RWPE2 (cell line): Measurements from ENCODE around the gene PLAAT3.
A peak's percentile ranks its signal among the peaks of the same experiment; 100 is the strongest.
"Not testable (repeated sequence)": the region's sequence is repeated elsewhere in the genome, so short reads cannot be mapped to it uniquely, and the experiment has no call there.

Experiments used
- ATAC-seq: fragments of 200-7000 bp; cut with Tn5 transposase; 3 replicates; pipeline ENCODE4 v1.9.1; 2021; ENCODE audit warnings: low read depth
- DNase-seq: peaks from one replicate; pipeline ENCODE4 v3.0.0-alpha.2; 2020; ENCODE audit warnings: low spot score
- H3K27ac ChIP-seq: fragments of 450-650 bp; 2 replicates; pipeline ENCODE4 v1.5.1; 2017; ENCODE audit warnings: mild to moderate bottlenecking; ENCODE audit not compliant: poor library complexity, severe bottlenecking
- H3K27me3 ChIP-seq: fragments of 250-450 bp; sonication (Bioruptor Pico); 2 replicates; pipeline ENCODE4 v1.5.1; 2021; ENCODE audit warnings: mild to moderate bottlenecking, moderate library complexity; ENCODE audit not compliant: insufficient read depth, poor library complexity, severe bottlenecking
- H3K36me3 ChIP-seq: fragments of 250-450 bp; sonication (Bioruptor Pico); 2 replicates; pipeline ENCODE4 v1.5.1; 2020; ENCODE audit warnings: low read depth, mild to moderate bottlenecking, moderate library complexity
- H3K4me1 ChIP-seq: fragments of 250-450 bp; sonication (Bioruptor Pico); 2 replicates; pipeline ENCODE4 v1.5.1; 2021; ENCODE audit warnings: mild to moderate bottlenecking, moderate library complexity; ENCODE audit not compliant: insufficient read depth, poor library complexity, severe bottlenecking
- H3K4me3 ChIP-seq: fragments of 250-450 bp; sonication (Bioruptor Pico); 2 replicates; pipeline ENCODE4 v1.5.1; 2021; ENCODE audit warnings: mild to moderate bottlenecking, moderate library complexity; ENCODE audit not compliant: severe bottlenecking
- H3K9me3 ChIP-seq: fragments of 250-450 bp; sonication (Bioruptor Pico); 2 replicates; pipeline ENCODE4 v1.5.1; 2021; ENCODE audit warnings: mild to moderate bottlenecking, moderate library complexity; ENCODE audit not compliant: severe bottlenecking
- TF ChIP-seq, protein P1 (sequence below): fragments of 450-650 bp; IDR thresholded peaks from one replicate; pipeline ENCODE4 v1.5.1; 2017; ENCODE audit warnings: mild to moderate bottlenecking, moderate library complexity; ENCODE audit not compliant: poor library complexity, severe bottlenecking

Gene PLAAT3

DNA sequence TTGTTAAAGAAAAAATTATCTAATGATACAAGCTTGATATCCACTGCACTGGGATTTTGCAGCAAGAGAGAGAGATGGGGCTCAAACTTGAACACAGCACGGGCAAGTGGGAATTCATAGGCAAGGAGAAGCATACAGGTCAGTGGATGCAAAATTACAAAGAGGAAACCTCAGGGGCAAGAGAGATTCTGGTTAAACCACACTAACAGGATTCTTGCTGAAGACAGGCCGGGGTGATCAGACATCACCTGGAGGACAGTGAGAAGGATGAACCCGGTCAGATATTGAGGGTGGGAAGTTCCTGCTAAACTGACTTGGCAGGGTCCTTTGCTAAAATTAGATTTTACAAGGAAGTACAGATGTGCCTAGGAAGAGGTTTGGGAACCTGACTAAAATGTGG lies 80.2 kb downstream of the PLAAT3 start:
- Histone ChIP-seq H3K27me3 (no peaks in the 10 kb centered on the region), H3K27ac (no peak overlapping the region), H3K36me3 (no peaks in the 10 kb centered on the region), H3K4me1 (peaks cover 3% of the 10 kb centered on the region), H3K9me3 (no peaks in the 10 kb centered on the region), H3K4me3 (no peak overlapping the region)
- no peak for DNase-seq
- TF ChIP-seq, protein P1, sequence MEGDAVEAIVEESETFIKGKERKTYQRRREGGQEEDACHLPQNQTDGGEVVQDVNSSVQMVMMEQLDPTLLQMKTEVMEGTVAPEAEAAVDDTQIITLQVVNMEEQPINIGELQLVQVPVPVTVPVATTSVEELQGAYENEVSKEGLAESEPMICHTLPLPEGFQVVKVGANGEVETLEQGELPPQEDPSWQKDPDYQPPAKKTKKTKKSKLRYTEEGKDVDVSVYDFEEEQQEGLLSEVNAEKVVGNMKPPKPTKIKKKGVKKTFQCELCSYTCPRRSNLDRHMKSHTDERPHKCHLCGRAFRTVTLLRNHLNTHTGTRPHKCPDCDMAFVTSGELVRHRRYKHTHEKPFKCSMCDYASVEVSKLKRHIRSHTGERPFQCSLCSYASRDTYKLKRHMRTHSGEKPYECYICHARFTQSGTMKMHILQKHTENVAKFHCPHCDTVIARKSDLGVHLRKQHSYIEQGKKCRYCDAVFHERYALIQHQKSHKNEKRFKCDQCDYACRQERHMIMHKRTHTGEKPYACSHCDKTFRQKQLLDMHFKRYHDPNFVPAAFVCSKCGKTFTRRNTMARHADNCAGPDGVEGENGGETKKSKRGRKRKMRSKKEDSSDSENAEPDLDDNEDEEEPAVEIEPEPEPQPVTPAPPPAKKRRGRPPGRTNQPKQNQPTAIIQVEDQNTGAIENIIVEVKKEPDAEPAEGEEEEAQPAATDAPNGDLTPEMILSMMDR = no peak
- ATAC-seq = no peak

DNA sequence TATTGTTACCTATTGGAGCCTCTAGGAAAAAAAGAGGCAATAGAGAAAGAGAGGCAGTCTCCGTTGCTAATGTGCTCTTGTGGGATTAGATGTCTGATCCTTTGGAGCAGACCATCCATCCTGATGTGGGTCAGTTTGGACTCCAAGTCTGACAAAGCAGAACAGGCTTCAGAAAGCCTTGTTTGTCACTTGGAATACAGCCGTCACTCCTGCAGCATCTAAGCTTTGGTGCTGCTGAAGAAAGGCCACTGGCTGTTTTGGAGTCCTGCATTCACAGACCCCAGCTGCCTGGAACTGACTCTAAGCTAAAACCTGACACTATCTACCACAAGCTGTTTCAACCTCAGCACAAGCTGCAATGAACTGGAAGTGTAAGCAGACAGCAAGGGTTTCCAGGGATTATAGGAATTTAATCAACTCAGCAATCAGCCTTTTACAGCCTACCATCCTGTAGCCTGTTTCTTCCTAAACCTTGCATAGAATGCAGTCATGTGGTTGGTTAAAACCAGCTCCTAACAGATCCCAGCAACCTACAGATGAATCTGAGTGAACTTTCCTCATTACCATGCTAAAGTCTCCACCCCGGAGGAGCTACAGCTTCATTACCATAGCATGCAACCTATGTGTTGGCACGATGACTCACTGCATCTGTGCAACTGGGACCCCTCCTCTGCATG lies 81.3 kb downstream of the PLAAT3 start:
- H3K4me3 ChIP-seq = no peak overlapping the region
- no peaks in the 10 kb centered on the region for H3K36me3 ChIP-seq
- H3K9me3 ChIP-seq = no peaks in the 10 kb centered on the region
- no peak overlapping the region for H3K27ac ChIP-seq
- no peak for ATAC-seq
- no peaks in the 10 kb centered on the region for H3K27me3 ChIP-seq
- no peak for DNase-seq
- peaks cover 3% of the 10 kb centered on the region for H3K4me1 ChIP-seq
- TF ChIP-seq, protein P1 = no peak

DNA sequence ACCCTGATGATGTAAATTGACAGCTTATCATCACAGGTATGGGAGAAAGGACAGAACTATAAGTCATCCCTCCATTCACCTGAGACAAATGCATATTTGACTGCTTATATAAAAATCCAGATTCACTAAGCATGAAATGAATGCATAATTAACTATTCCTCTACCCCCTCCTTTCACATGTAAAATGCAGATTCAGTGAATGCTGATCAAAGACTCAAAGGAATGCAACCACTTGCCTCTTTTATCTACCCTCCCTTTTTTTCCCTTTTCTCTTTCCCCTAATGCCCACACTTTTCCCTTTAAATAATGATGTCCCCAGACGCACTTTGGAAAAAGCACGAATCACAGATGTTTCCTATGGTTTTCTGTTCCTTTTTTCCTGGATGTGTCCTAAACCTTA lies 82.1 kb downstream of the PLAAT3 start:
- Histone ChIP-seq H3K27ac (no peak overlapping the region), H3K27me3 (no peaks in the 10 kb centered on the region), H3K9me3 (no peaks in the 10 kb centered on the region), H3K4me3 (no peak overlapping the region), H3K4me1 (peaks cover 3% of the 10 kb centered on the region), H3K36me3 (no peaks in the 10 kb centered on the region)
- ATAC-seq (no peak), DNase-seq (no peak)
- TF ChIP-seq, protein P1 = no peak

DNA sequence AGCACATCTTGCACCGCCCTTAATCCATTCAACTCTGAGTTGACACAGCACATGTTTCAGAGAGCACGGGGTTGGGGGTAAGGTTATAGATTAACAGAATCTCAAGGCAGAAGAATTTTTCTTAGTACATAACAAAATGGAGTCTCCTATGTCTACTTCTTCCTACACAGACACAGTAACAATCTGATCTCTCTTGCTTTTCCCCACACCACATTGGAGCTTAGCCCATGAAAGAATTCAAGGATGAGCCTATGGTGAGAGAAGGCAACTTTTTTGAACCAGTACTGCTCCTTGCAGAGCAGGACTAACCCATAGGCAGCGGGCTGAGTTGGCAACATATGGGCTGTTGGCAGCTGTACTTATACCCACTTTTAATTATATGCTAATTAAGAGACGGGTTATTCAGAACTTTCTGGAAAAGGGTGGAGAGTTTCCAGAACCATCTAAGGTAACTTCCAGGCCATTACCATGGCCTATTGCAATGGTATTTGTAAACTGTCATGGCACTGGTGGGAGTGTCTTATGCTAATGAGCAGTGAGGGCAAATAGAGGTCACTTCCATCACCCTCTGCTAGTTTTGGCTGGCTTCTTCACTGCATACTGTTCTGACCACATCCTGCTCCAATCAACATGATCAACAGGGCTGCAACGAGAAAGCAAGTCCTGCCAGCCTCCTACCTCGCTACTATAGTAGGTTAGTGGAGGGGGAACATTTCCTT lies 83.0 kb downstream of the PLAAT3 start:
- H3K9me3 ChIP-seq, H3K27me3 ChIP-seq, H3K4me3 ChIP-seq, DNase-seq, H3K4me1 ChIP-seq, H3K36me3 ChIP-seq, H3K27ac ChIP-seq: not testable (repeated sequence)
- peak; percentile 78 for ATAC-seq

DNA sequence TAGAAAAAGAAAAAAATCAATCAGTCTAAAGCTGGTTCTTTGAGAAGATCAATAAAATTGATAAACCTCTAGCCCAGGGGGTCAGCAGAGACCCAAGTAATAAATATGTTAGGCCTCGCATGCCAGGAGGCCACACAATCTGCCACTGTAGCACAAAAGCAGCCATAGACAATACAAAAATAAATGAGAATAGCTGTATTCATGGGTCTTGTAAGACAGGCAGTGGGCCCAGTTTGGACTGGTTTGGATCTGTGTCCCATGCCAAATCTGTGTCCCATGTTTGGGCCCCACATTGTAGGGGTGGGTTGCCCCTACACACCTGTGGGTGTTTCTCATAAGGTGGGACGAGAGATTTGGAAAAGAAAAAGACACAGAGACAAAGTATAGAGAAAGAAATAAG lies 84.2 kb downstream of the PLAAT3 start:
- no peak overlapping the region for H3K4me3 ChIP-seq
- no peak for DNase-seq
- no peak overlapping the region for H3K27ac ChIP-seq
- H3K9me3 ChIP-seq = no peaks in the 10 kb centered on the region
- TF ChIP-seq, protein P1 = no peak
- H3K36me3 ChIP-seq = no peaks in the 10 kb centered on the region
- ATAC-seq = no peak
- H3K4me1 ChIP-seq = no peaks in the 10 kb centered on the region
- H3K27me3 ChIP-seq = no peaks in the 10 kb centered on the region

DNA sequence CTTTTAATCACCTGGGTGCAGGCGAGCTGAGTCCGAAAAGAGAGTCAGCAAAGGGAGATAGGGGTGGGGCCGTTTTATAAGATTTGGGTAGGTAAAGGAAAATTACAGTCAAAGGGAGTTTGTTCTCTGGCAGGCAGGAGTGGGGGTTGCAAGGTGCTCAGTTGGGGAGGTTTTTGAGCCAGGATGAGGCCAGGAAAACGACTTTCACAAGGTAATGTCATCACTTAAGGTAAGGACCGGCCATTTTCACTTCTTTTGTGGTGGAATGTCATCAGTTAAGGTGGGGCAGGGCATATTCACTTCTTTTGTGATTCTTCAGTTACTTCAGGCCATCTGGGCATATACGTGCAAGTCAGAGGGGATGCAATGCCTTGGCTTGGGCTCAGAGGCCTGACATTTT lies 84.9 kb downstream of the PLAAT3 start:
- not testable (repeated sequence) for H3K27ac ChIP-seq, H3K27me3 ChIP-seq, ATAC-seq, H3K4me3 ChIP-seq, H3K4me1 ChIP-seq, DNase-seq, H3K9me3 ChIP-seq, H3K36me3 ChIP-seq

DNA sequence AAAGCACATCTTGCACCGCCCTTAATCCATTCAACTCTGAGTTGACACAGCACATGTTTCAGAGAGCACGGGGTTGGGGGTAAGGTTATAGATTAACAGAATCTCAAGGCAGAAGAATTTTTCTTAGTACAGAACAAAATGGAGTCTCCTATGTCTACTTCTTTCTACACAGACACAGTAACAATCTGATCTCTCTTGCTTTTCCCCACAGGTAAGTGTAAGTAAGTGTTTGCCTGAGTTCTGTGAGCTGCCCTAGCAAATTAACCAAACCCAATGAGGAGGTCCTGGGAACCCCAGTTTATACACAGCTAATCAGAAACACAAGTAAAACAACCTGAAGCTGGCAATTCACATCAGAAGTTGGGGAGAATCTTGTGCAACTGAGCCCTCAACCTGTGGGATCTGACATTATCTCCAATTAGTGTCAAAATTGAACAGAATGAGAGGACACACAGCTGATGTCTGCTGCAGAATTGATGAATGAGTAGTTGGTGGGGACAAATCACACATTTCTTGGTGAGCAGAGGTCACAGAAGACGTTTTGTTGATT lies 85.4 kb downstream of the PLAAT3 start:
- not testable (repeated sequence) for H3K4me1 ChIP-seq, H3K4me3 ChIP-seq, ATAC-seq, H3K27me3 ChIP-seq, H3K36me3 ChIP-seq, DNase-seq, H3K9me3 ChIP-seq, H3K27ac ChIP-seq

DNA sequence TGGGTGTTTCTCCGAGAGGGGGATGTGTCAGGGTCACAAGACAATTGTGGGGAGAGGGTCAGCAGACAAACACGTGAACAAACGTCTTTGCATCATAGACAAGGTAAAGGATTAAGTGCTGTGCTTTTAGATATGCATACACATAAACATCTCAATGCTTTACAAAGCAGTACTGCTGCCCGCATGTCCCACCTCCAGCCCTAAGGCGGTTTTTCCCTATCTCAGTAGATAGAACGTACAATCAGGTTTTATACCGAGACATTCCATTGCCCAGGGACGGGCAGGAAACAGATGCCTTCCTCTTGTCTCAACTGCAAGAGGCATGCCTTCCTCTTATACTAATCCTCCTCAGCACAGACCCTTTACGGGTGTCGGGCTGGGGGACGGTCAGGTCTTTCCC lies 86.1 kb downstream of the PLAAT3 start:
- ATAC-seq, H3K27me3 ChIP-seq, DNase-seq, H3K9me3 ChIP-seq, H3K27ac ChIP-seq, H3K36me3 ChIP-seq, H3K4me1 ChIP-seq, H3K4me3 ChIP-seq: not testable (repeated sequence)
